ENCODE results near the gene SLC2A11. TPM values are rescaled to one million over a fixed set of nuclear protein-coding genes. Genes with fewer than 3 reads are reported as not detected.
"Not testable (repeated sequence)": the region's sequence is repeated elsewhere in the genome, so short reads cannot be mapped to it uniquely, and the experiment has no call there.

SLC2A11 gene
- total and polyA plus RNA-seq, 8 donors = 3.2 to 10.3 (median 6.7) TPM

DNA sequence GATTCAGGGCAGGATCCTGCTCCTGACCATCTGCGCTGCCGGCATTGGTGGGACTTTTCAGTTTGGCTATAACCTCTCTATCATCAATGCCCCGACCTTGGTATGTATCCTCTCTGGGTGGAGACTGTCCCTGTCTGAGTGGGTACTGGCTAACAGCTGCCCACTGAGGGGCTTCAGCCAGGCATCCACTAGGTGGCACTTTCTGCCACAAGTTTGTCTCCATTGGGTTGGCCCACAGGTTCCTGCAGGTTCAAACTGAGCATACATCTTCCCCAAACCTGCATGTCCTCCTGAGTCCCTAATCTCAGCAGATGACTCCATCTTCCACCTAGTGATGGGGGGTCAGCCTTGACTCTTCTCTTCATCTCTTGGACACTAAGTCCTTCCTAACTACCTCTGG, 4.4 kb downstream of the SLC2A11 start:
- intact Hi-C loops (cut with DNase I; ENCODE audit: low total_unique reads) = no loop called here
- Histone ChIP-seq H3K4me1 (peaks cover 9 to 20% (median 17%) of the 10 kb centered on the region in 4 donors), H3K9me3 (no peaks in the 10 kb centered on the region), H3K27me3 (no peaks in the 10 kb centered on the region), H3K36me3 (peaks cover 0 to 24% (median 6%) of the 10 kb centered on the region in 4 donors), H3K4me3 (no peak overlapping the region), H3K27ac (no peak overlapping the region)
- TF ChIP-seq CTCF (IDR thresholded peaks at IDR 0.05) = peak in 3 of 7 experiments; percentile 33 to 46 (median 33)
- TF ChIP-seq POLR2A (IDR thresholded peaks at IDR 0.05) = no peak
- TF ChIP-seq POLR2AphosphoS5 (IDR thresholded peaks at IDR 0.05) = no peak
- DNase-seq = peak in 1 of 2 donors; percentile 74
- 62 to 77% (median 76%) methylated on average over 3 of the region's 3 CpGs for WGBS, 5 donors

DNA sequence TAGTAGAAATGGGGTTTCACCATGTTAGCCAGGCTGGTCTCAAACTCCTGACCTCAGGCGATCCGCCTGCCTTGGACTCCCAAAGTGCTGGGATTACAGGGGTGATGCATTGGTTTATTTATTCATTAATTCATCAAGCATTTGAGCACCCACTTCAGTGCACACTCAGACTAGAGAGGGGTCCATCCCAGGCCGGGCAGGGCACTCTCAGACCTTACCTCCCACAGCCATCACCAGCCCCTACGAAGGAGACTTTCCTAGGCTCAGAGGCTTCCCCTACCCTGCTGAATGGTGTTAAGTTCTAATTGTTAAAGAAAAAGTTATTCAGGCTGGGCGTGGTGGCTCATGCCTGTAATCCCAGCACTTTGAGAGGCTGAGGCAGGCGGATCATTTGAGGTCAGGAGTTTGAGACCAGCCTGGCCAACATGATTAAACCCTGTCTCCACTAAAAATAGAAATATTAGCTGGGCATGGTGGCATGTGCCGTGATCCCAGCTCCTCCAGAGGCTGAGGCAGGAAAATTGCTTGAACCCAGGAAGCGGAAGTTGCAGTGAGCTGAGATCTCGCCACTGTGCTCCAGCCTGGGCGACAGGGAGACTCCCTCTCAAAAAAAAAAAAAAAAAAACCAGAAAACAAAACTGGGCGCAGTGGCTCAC, 7.0 kb downstream of the SLC2A11 start:
- DNase-seq; H3K9me3 ChIP-seq; intact Hi-C loops (cut with DNase I; ENCODE audit: low total_unique reads); H3K27ac ChIP-seq; H3K27me3 ChIP-seq; H3K4me3 ChIP-seq; H3K4me1 ChIP-seq: not testable (repeated sequence)
- H3K36me3 ChIP-seq = peaks cover 6 to 49% (median 25%) of the 10 kb centered on the region in 4 donors
- WGBS, 5 donors = 69 to 87% (median 71%) methylated on average over 11 of the region's 11 CpGs

GRCh38 chr22:23868580-23868979, 10.9 kb downstream of the SLC2A11 start:
- 82 to 93% (median 84%) methylated on average over 4 of the region's 4 CpGs for WGBS, 5 donors
- no peak for DNase-seq
- H3K27ac ChIP-seq = no peak overlapping the region
- TF ChIP-seq POLR2AphosphoS5 (IDR thresholded peaks at IDR 0.05) = no peak
- TF ChIP-seq POLR2A (IDR thresholded peaks at IDR 0.05) = no peak
- TF ChIP-seq CTCF (IDR thresholded peaks at IDR 0.05) = no peak
- no peak for TF ChIP-seq EP300 (IDR thresholded peaks at IDR 0.05)
- no peaks in the 10 kb centered on the region for H3K27me3 ChIP-seq
- no peaks in the 10 kb centered on the region for H3K4me1 ChIP-seq
- H3K4me3 ChIP-seq = no peak overlapping the region
- no peaks in the 10 kb centered on the region for H3K9me3 ChIP-seq
- intact Hi-C loops (cut with DNase I; ENCODE audit: low total_unique reads) = no loop called here
- peaks cover 0 to 75% (median 39%) of the 10 kb centered on the region in 4 donors for H3K36me3 ChIP-seq

- Histone ChIP-seq H3K4me3 (no peak overlapping the region), H3K36me3 (peaks cover 3 to 94% (median 51%) of the 10 kb centered on the region in 4 donors), H3K27ac (no peak overlapping the region), H3K4me1 (no peaks in the 10 kb centered on the region), H3K27me3 (no peaks in the 10 kb centered on the region), H3K9me3 (no peaks in the 10 kb centered on the region)
- TF ChIP-seq POLR2AphosphoS5 (IDR thresholded peaks at IDR 0.05) (no peak), EP300 (IDR thresholded peaks at IDR 0.05) (no peak), CTCF (IDR thresholded peaks at IDR 0.05) (no peak), POLR2A (IDR thresholded peaks at IDR 0.05) (no peak)
- 92 to 98% (median 94%) methylated on average over 4 of the region's 4 CpGs for WGBS, 5 donors
- intact Hi-C loops (cut with DNase I; ENCODE audit: low total_unique reads) = no loop called here
- DNase-seq = no peak
Measured at GRCh38 chr22:23874871-23875270, 17.2 kb downstream of the SLC2A11 start.

DNA sequence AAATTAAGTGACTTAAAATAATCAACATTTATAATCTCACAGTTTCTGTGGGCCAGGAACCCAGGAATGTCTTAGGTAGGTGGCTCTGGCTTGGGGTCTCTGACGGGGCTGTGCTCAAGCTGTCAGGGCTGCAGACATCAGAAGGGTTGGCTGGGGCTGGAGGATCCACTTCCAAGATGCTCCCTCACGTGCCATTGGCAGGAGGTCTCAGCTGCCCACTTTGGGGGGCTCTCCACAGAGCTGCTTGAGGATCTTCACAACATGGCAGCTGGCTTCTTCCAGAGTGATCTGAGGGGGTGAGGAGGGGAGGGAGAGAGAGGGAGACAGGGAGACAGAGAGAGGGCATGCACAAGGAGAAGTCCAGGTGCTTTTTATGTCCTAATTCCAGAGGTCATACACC, 18.1 kb downstream of the SLC2A11 start:
- no peaks in the 10 kb centered on the region for H3K4me1 ChIP-seq
- H3K9me3 ChIP-seq = no peaks in the 10 kb centered on the region
- intact Hi-C loops (cut with DNase I; ENCODE audit: low total_unique reads) = no loop called here
- H3K27me3 ChIP-seq = no peaks in the 10 kb centered on the region
- no peak overlapping the region for H3K4me3 ChIP-seq
- no peak overlapping the region for H3K27ac ChIP-seq
- no peak for DNase-seq
- WGBS, 5 donors = 86 to 93% (median 90%) methylated on average over 2 of the region's 2 CpGs
- TF ChIP-seq POLR2A (IDR thresholded peaks at IDR 0.05) (no peak), CTCF (IDR thresholded peaks at IDR 0.05) (no peak), EP300 (IDR thresholded peaks at IDR 0.05) (no peak), POLR2AphosphoS5 (IDR thresholded peaks at IDR 0.05) (no peak)
- H3K36me3 ChIP-seq = peaks cover 3 to 90% (median 47%) of the 10 kb centered on the region in 4 donors

All from stomach (tissue), 9 donors.